GM21528 (cell line): ENCODE results near the gene KRTAP2-3.
"Not testable (repeated sequence)": the region's sequence is repeated elsewhere in the genome, so short reads cannot be mapped to it uniquely, and the experiment has no call there.

Experiments used
- ATAC-seq: cut with Tn5 transposase; IDR thresholded peaks from one replicate; pipeline ENCODE4 v1.9.1; 2021; ENCODE audit warnings: mild to moderate bottlenecking, moderate library complexity; ENCODE audit not compliant: unreplicated experiment, low FRiP score

KRTAP2-3 gene

DNA sequence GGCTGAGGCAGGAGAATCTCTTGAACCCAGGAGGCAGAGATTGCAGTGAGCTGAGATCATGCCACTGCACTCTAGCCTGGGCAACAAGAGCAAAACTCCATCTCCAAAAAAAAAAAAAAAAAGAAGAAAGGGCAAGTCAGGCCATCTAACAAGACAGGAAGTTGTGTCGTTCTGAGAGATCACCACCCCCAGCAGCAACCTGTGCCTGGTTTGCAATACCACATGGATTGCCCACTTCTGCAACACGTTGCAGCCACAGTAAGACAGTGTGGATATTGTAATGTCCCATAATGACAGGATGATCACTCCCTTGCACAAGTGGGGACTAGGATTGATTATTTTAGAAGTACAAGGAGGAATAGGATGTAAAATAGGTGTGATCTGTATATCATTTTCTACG, 9.1 kb upstream of the KRTAP2-3 start:
- no peak for ATAC-seq

DNA sequence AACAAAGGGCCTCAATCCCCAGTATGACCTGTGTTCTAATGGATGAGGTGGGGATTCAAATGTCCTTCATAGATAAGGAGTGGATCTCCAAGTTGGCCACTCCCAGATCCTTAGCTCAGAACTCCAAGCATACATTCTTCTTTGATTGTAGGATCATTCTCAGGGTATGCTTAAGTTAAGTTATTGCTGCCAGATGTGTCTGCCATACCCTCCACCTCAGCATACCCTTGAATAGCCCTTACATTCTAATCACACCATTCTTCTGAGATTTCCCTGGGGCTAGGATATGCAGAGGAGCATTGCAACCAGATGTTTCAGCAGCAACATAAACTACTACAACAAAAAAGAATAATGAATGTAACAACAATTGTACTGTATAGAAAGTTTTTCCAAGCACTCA, 7.4 kb upstream of the KRTAP2-3 start:
- ATAC-seq: no peak

DNA sequence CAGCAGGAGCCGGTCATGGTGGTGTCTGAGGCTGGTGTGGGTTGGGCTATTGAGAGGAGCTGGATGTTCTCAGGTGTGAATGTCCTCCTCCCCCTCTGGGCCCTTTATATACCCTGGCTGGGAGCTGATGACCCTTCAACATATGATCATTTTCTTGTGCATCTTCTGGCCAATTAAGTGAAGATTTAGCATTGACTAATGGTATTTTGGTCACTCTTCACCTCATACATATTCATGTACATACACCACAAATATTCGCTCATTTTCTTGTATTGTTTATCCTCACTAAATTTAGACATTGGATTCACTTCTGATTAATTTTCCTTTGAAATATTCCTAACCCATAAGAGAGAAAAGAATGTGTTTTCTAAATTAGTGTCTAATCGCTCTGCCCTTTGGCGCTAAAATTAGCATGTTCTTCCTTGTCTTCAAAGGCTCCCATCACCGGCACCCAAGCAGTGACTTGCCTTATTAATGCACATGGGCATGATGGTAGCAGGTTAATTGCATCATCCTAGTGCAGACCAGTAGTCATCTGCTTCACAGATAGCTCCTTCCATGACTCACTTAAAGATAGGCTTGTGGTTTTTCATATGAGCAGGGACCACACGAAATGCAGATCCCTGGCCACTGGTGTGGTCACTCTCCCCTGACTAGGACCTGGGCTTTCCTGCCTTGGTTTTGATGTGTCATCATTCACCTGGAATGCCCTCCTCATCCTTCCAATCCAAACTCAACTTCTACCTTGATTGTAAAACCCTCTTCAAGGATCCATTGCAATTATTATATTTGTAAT, 6.1 kb upstream of the KRTAP2-3 start, which contains the start of gene KRTAP2-4:
Gene KRTAP2-4 (minus strand): TSS at position 51 of the 796 bp plus-strand sequence. CDS start 34 bp downstream, at position 17.
- ATAC-seq: no peak

GRCh38 chr17:41065016-41065689, 5.2 kb upstream of the KRTAP2-3 start:
- not testable (repeated sequence) for ATAC-seq

- ATAC-seq: no peak
Measured at GRCh38 chr17:41064301-41064700, 4.4 kb upstream of the KRTAP2-3 start.

- ATAC-seq: no peak
Measured at GRCh38 chr17:41063449-41063848, 3.5 kb upstream of the KRTAP2-3 start.

- no peak for ATAC-seq
Measured at GRCh38 chr17:41061964-41062363, 2.0 kb upstream of the KRTAP2-3 start.

GRCh38 chr17:41059276-41060051, 450 bp downstream of the KRTAP2-3 start:
- ATAC-seq: not testable (repeated sequence)

- ATAC-seq: no peak
Measured at GRCh38 chr17:41058741-41059140, 1.2 kb downstream of the KRTAP2-3 start.

DNA sequence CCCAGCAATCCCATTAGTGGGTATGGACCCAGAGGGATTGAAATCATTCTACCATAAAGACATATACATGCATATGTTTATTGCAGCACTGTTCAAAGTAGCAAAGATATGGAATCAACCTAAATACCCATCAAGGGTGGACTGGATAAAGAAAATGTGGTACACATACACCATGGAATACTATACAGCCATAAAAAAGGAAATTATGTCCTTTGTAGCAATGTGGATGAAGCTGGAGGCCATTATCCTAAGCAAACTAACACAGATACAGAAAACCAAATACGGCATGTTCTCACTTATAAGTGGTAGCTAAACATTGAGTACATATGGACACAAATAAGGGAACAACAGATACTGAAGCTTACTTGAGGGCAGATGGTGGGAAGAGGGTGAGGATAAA, 2.4 kb downstream of the KRTAP2-3 start:
- no peak for ATAC-seq

- not testable (repeated sequence) for ATAC-seq
Measured at GRCh38 chr17:41055130-41055529, 4.8 kb downstream of the KRTAP2-3 start, which contains the start of gene KRTAP2-2. Gene KRTAP2-2 (minus strand): TSS chr17:41055230. CDS start chr17:41055211, 19 bp downstream.

GRCh38 chr17:41054556-41054955, 5.4 kb downstream of the KRTAP2-3 start:
- not testable (repeated sequence) for ATAC-seq

- no peak for ATAC-seq
Measured at GRCh38 chr17:41054025-41054424, 5.9 kb downstream of the KRTAP2-3 start.

DNA sequence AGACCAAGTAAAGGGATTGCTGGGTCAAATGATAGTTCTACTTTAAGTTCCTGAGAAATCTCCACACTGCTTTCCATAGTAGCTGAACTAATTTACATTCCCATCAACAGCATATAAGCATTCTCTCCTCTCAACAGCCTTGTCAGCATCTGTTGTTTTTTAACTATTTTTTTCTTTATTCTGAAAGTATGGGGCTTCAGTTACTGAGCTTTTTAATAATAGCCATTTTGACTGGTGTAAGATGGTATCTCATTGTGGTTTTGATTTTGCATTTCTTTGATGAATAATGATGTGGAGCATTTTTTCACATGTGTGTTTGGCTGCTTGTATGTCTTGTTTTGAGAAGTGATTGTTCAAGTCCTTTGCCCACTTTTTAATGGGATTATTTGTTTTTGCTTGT, 7.3 kb downstream of the KRTAP2-3 start:
- no peak for ATAC-seq

- no peak for ATAC-seq
Measured at GRCh38 chr17:41049110-41049509, 10.8 kb downstream of the KRTAP2-3 start.

DNA sequence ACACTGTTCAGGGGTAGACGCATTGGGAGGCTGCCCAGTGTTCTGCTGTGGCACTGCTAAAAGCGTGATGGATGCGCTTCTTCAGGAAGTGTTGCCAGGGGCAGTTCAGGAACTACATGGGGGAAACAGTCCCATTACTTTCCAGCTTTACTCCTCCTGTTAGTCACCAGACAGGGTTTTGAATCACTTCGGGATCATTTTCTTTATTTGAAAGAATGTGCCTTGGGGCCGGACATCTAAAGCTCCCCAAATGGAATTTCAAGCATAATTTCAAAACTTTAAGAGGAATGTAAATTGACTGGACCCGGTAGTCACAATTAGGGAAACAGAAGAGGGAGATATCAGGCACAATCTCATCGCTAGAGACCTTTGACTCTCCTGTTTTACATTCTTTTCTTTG, 11.5 kb downstream of the KRTAP2-3 start:
- ATAC-seq: no peak

GRCh38 chr17:41046735-41047465, 13.0 kb downstream of the KRTAP2-3 start, which contains the start of gene KRTAP2-1:
Gene KRTAP2-1 (minus strand): TSS chr17:41047316. CDS start chr17:41047267, 49 bp downstream.
- ATAC-seq: not testable (repeated sequence)

- no peak for ATAC-seq
Measured at GRCh38 chr17:41042953-41043352, 17.0 kb downstream of the KRTAP2-3 start.

DNA sequence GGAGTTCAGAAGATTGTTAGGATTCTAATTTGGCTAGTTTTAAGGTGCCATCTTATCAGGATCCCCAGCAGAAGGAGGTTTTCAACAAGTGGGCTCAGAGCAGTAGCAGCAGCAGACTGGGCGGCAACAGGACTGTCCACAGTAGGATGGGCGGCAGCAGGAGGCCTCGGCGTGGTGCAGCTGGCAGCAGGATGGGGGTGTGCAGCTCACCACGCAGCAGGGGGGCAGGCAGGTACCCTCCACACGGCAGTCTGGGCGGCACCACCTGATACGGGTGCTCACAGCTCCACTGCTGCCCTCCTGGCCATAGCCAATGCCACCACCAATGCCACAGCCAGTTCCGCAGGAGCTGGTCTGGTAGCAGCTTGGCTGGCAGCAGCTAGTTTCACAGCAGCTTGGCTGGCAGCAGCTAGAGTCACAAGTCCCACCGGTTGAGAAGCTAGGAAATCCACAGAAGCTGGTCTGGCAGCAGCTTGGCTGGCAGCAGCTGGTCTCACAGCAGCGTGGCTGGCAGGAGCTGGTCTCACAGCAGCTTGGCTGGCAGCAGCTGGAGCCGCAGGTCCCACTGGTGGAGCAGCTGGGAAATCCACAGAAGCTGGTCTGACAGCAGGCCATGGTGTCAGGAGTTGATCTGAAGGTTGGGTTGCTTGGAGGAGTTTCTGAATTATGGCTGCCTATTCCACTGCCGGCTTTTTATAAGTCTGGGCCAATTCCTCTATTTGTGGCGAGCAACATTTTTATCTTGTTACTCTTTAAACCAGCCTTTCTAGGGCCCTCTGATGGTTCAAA, 18.9 kb downstream of the KRTAP2-3 start, which contains the start of gene KRTAP1-1:
Gene KRTAP1-1 (minus strand): TSS at position 668 of the 789 bp plus-strand sequence. CDS start 53 bp downstream, at position 615.
- ATAC-seq: not testable (repeated sequence)
